Stimulated activated CD8-positive, alpha-beta memory T cell treated with anti-CD3 and anti-CD28 coated beads, Interleukin-7, amount 100 ng/mL, for 24 hours (primary cell): ENCODE data around the gene KCNQ1.

ENCODE experiments used
- DNase-seq: peaks from one replicate; pipeline ENCODE4 v3.0.0-alpha.2; 2020; ENCODE audit warnings: low read depth

KCNQ1 gene

DNA sequence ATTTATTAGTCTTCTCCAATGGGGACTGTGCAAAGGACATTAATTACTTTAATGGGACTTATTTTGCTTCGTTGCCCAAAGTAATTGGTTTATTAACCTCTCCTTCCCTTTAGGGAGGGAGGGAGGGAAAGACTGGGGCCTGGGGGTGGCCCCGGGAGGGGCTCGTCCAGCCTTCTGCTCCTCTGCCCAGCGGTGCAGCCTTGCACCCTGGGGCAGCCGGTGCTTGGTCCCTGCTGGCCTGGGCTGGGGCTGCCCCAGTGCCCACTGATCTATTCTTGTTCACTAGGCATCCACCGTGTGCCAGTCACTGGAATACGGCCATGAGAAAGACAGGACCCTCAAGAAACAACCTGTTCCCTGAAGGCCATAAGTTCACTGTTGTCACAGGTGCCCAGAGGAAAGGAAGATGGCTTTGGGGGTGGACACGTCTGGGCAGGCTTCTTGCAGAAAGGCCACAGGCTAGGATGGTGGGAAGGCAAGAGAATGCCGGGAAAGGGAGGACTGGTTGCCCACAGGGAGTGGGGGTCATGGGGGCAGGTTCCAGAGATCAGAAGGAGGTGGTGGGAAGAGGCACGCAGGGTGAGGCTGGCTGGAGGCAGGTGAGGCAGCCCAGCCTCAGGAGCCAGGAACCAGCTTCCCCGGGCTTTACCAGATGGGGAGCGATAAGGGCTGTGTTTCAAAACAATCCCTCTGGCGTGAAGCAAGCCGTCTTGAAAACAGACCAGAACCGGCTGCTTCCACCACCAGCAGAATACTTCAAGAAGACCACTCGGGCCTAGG, 302.6 kb downstream of the KCNQ1 start:
- DNase-seq: no peak

DNA sequence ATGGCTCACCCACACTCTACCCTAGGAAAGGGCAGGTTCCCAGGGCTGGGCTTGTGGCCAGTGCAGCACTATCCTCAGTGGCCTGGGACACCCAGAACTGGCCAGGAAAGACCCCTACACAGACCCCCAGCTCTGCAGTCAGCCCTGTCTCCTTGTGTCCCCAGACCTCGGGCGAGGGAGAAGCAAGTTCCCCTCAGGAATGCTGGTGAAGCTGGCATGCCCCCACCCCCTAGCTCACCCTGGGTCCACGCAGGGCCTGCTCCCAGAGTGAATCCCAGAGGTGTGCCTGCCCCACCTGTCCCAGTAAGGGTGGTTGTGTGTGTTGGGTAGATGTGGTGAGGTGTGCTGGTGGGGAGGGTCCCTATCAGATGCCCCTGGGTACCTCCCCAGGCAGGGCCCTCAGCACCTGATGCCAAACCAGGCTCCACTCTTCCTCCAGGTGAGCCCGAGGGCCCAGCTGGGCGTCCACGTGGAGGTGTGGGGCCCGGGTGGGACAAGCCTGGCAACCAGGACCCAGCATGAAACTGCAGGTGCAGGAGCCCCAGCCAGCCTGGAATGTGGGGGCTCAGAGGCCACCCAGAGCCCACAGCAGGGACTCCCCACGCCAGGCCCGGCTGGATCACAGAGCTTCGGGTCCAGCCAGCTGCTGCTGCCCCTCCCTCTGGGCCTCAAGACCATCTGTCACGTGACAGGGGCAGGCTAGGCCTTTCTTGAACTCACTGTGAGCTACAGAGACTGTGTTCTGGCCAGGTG, 303.4 kb downstream of the KCNQ1 start:
- no peak for DNase-seq

DNA sequence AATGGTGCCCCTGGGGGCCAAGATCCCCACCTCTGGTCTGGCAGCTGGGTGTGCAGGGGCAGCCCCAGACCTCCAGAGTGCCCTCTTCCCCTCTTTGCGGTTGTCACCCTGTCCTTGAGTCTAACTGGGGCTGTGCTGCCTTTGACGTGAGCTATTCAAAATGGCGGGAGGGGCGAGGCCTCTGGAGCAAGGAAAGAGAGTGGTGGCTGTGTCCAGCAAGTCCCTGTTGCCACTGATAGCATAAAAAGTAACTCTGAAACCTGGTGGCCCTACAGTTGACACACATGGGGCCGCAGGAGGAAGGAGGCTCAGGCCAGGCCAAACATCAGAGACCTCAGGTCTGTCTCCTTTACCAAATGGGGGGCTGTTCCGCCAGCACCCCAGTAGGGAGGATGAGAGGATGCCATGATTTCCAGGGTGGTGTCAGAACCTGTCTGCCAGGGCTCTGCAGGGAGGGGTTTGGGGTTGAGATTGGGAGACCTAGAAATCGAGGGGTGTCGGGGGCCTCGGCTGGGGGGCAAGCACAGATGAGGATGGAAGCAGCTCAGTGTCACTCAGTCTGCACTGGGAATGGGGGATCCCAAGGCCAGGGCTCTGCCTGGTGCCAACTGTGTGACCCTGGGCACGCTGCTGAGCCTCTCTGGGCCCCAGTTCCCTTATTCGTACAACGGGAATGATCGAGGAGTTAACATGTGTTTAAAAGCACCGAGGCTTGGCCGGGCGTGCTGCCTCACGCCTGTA, 304.2 kb downstream of the KCNQ1 start:
- no peak for DNase-seq

DNA sequence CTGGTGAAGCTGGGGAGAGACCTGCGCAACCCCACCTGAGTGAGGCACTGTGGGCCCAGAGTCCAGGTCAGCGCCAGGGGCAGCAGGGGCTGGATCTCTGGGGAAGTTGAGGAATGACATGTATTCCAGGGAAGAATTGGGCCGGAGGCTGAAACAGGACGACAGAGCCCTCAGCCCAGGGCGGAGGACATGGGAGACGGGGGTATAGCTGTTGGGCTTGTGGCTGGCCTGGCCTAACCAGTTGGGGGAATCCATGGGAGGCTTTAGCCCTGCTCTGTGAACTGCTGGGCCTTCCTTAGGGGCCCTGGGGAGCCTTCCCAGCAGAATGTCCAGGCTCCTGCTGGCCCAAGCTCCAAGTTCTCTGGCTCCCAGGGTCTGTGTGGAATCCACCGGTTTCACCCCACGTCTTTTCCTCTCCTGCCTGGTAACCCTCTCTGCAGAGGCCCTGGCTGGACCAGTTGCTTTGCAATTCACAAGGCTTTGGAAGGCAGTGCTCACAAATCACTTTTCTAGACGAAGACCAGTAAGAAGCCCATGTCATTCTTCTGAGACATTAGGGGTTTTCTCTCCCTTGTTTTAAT, 305.4 kb downstream of the KCNQ1 start:
- DNase-seq: no peak

DNA sequence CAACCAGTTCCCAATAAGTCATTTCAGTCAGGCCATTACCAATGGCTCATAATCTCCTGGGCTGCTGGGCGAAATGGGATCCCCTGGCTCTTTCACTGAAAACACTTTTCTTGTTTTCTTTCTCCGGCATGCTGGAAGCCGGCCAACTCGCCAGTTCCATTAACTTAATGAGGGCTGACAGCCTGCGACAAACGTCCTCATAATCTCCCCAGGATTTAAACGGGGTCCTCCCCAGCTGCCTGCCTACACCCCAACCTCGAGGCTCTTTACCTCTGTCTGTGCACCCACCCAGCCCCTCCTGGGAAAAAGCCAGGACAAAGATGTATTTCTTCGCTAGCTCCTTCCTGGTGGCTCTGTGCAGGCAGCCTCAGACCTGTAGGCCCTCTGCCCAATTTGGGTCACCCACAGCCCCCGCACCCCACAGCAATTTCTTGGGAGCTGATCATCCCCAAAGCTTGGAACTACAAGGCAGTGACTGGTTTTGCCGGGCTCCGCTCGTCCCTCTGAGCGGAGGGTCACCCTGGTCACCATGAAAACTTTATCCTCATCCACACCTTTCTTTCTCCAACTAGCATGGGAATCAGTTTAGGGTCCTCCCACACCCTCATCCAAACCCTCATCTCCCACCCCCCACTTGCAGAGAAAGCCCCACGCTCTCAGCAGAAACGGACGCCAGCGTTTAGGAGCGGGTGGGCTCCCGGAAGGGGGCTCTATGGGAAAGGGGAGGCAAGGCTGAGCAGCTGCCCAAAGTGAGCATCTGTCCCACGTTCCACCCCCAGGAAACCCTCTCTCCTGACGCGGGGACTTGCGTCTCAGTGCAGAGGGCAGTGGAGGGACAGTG, 306.1 kb downstream of the KCNQ1 start:
- no peak for DNase-seq

DNA sequence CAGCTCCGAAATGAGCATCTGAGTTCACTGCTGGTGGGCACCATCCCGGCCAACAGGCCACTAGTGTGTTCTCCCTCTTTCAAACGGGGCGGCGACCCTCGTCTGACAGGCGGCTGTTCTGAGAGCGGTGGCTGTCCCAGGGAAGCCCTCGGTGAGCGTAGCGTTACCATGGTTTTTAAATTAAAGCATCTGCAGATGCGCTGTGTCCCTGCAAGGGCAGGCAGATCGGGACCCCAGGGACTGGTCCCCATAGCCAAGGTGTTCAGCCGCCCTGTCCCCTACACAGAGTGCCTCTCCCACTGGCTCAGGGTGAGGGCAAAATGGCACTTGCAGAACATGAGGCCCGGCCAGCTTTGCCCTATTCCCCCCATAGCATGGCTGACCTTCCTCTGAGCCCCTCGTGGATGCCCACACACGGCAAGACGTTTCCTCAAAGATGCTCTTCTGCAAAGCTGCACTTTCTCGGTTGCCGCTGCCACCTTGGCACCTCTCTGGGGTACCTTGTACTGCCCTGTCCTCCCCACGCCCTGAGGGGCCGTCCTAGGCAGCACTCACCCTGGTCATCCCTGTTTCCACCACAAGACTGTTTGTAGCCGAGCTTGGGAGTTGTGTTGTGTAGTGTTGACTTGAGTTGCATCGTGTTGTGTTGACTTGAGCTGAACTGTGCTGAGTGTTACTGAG, 306.9 kb downstream of the KCNQ1 start:
- no peak for DNase-seq

DNA sequence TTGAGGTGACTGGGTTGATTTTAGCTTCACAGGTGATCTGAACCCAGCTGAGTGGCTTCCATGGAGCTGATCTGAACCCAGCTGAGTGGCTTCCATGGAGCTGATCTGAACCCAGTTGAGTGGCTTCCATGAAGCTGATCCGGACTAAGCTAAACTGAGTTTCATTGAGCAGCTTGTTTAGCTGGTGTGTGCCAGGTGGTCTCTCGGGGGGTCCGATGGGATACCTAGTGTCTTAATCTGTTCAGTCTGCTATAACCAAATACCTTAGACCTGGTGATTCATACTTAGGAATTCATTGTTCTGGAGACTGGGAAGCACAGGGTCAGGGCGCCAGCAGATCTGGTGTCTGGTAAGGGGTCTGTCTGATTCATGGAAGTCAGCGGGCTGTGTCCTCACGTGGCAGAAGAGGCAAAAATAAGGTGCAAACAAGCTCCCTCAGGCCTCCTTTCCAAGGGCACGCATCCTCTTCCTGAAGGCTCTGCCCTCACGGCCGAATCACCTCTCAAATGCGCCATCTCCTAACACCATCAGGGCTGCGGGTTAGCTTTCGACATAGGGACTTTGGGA, 307.5 kb downstream of the KCNQ1 start:
- no peak for DNase-seq

DNA sequence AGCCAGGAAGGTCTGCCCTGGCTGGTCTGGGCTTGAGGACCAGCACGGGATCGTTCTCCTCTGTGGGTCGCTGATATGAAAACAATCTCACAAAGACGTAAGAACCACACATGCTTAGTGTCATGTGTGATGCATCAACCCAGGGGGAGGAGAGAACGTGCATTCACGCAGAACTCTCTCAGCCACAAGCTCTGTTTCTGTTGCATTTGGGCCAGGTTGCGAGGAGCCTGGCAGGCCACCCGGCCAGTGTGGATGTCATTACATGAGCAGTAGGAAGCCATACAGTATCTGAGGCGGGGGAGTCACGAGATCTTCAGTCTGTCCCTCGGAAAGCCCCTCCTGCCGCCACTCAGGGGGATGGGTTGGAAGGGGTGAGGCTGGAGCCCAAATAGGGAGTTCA, 308.1 kb downstream of the KCNQ1 start:
- no peak for DNase-seq

DNA sequence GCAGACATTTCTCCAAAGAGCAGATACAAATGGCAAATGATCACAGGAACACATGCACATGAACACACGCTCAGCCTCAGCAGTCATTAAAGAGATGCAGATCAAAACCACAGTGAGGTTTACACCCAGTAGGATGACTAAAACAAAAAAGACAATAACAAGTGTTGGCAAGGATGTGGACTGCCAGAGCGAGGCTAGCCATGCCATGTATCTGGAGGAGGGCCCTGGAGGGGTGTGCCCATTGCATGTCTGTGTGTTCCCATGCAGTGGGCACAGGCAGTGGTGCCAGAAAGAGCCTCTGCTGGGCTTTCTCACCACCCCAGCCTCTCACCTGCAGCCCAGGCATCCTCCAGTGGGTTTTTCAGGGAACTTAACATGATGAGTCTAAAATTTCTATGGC, 309.2 kb downstream of the KCNQ1 start:
- no peak for DNase-seq

DNA sequence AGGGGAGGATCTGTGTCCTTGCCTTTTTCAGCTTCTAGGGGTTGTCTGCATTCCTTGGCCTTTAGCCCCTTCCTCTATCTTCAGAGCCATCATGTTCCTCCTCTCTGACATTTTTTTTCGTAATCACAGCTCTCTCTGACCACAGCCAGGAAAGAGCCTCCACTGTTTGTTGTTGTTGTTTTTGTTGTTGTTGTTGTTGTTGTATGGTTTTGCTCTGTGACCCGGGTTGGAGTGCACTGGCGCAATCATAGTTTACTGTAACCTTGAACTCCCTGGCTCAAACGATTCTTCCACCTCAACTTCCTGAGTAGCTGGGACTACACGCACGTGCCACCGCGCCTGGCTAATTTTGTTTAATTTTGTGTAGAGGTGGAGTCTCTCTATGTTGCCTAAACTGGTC, 310.3 kb downstream of the KCNQ1 start:
- no peak for DNase-seq

DNA sequence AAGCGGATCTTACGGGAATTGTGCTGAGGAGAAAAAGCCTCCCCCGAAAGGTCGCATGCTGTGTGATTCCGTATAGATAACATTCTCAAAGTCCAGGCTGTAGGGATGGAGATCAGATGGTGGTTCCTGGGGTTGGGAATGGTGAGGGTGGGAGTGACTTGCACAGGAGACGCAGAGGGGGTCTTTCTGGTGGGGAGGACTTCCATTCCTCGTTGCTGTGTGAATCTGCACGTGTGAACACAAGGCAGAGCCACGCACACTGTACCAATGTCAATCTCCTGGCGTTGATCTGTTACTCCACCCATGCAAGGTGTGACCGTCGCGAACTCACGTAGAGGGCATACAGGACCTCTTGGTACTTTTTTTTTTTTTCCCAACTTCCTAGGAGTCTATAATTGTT, 313.9 kb downstream of the KCNQ1 start:
- DNase-seq: no peak

DNA sequence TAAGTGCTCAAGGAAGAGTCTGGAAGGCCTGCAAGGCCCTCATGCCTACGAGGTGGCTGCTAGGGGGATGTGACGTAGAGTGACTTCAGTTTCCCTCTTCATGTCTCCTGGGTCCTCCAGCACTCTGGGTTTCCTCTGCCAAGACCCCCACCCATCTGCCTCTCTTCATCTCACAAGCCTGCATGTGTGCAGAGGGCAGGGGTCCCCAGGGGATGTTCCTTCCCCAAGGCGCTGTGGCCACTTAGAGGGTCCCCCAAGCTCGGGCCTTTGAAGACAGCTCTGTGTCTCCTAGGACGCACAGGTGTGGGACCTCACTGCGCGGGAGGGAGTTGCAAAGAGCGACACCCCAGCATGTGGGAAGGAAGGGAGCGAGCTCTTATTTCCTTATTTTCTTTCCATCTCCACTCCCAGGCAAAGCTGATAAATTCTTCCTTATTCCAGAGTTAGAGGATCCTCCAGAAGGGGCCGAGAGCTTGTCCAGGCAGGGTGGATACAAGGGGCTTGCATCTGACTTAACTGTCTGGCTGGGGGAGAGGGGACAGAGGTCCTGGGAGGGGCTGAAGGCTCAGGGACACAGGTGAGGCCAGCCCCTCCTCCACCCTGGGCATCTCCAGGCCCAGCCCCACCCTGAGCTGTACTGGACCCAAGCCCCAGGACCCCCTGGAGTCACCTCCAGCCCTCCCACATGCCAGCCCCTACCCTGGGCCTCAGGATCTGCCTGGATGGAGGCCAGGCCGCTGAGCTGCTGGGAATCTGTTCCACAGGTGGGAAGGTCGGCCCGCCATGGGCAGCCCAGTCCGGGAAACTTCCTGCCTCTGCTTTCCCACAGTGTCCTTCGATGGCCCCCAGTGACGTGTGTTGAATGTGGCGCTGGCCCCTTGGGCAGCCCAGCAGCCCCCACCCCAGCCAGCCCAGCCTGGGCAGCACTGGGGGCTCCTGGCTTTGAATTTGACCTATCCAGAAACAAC, 314.7 kb downstream of the KCNQ1 start:
- no peak for DNase-seq

DNA sequence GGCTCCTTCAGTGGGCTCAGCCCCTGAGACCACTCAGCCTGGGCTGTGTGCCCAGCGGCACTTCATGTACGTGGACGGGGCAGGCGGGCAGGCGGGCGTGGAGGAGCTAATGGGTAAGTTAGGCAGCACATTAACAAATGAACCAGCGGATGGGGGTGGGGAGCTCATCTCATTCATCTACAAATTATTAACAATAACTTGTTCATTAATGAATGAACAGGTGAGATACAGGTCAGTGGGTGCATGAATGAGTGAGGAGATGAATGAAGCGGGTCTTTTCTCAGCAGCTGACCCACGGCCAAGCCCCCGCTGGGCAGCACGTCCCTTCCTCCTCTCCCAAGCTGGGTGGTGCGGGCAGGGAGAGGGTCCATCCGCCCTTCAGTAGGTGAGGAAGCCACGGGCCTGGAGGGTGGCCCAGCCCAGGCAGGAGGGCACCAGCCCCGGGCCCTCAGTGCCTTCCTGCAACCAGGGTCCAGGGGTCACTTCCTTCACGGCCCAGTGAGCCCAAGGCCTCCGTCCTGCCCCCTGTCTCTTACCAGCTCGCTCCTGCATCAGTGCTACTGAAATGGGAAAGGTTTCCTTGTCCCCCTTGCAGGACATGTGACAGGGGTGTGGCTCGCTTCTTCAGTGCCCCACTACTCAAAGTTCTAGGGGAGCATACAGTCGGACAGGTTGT, 315.5 kb downstream of the KCNQ1 start:
- DNase-seq: no peak

DNA sequence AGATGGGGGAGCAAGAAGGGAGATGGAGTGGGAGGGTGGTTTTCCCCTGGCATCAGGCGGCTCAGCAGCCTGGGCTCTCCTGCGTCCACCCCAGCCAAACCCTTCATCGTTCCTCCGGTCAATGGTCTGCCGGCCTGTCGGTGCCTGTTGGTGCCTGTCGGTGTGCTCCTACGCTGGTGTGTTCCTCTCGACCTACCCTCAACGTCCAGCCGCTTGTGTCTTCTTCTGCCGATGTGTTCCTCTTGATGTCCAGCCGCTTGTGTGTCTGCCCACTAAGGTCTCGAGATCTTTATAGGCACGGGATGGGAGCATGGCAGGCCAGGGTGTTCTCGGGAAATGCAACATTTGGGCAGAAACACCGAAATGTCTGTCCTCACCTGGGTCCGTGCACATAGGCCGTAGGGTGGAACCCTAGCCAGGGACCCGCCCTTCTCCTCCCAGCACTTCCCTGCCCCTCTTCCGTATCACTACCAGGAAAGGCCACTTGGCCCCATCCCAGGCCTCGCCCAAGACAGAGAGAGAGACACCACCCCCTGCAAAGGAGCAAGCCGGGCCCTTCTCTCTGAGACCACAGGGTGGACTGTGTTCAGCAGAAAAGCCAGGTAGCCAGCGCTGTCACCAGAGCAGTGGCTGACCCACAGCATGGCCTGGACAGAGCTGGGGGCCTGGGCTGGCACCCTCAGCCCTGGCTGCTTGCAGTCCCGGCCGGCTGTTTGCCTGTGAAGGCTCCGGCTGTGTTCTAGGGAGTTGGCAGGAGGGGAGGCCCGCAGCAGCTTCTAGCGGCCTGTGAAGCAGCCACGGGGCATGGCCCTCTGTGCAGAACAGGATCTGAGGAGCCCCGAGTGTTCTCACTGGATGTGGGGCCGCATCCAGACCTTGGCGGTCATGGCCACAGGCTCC, 316.6 kb downstream of the KCNQ1 start:
- no peak for DNase-seq

DNA sequence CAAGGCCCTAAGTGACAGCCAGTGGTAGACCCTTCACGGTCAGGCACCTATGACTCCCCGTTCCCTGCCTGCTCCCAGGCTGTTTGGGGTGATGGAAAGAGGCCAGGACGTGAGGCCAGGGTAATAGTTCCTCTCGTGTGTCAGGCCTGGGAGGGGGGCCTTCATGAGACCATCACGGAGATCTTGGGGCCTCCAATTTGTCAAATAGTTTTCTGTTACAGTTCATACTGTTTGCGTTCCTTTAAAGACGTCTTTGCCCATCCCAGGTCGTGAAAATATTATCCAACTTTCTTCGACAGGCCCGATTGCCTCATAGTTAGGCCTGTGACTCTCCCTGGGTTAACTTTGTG, 317.2 kb downstream of the KCNQ1 start:
- DNase-seq: no peak

DNA sequence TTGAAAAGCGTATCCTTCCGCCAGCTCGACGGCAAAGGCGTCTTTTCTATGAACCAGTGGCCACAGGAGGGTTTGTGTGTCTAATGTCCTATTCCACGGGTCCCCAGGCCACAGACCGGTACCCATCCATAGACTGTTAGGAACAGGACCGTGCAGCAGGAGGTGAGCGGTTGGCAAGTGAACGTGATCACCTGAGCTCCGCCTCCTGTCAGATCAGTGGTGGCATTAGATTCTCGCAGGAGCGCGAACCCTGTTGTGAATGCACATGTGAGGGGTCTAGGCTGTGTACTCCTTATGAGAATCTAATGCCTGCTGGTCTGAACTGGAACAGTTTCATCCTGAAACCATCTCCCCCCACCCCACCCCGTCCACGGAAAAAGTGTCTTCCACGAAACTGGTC, 317.6 kb downstream of the KCNQ1 start:
- DNase-seq: no peak

DNA sequence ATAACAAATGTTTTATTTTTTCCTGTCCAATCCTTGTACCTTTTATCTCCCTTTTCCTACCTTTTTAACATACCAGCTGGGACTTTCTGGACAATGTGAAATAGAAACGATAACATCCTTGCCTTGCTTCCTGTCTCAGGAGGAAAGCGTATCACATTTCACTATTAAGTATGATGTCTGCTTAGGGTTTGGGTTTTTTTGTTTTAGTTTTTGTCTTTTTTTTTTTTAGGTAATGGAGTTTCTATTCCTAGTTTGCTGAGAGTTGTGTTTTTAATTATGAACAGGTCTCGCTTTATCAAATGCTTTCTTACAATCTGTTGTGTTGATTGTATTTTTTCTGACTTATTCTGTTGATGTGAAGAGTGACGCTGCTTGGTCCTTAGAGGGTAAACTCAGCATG, 319.2 kb downstream of the KCNQ1 start:
- DNase-seq: no peak

DNA sequence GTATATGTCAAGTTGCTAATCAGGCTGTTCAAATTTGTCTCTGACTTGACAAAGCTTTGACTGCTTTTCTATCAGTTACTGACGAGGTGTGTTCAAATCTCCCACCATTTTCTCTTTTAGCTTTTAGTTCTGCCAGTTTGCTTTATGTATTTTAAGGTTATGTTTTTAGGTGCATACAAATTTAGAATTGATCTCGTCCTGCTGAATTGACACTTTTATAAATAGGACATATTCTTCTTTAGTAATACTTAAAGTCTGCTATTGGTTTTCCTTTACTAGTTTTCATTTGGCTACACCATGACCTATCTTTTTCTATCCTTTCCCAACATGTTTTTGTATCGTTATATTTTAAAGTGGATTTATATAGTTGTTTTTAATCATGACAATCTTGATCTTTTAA, 320.7 kb downstream of the KCNQ1 start:
- no peak for DNase-seq
